Upper lobe of left lung (tissue), 4 donors: ENCODE results near the gene ZNF710.

Source experiments
- EP300 ChIP-seq, 4 donors: sonication (generic); formaldehyde crosslinking; IDR thresholded peaks; one replicate each; pipeline ENCODE4 v1.5.1; 2017; ENCODE audit warnings: antibody characterized with exemption in 4 of 4, control low read depth in 2 of 4
- POLR2A ChIP-seq, 4 donors: fragments of 450-650 bp; IDR thresholded peaks; one replicate each; pipeline ENCODE4 v1.5.1; 2016 to 2017; ENCODE audit warnings: antibody characterized with exemption in 4 of 4, mild to moderate bottlenecking in 2 of 4
- POLR2AphosphoS5 ChIP-seq, 2 donors: sonication (generic); formaldehyde crosslinking; IDR thresholded peaks; one replicate each; pipeline ENCODE4 v1.5.1; 2017; ENCODE audit warnings: antibody characterized with exemption in 2 of 2
- TF ChIP-seq, protein P1 (sequence below), 6 experiments: fragments of 450-650 bp in 4 of 6; fragments of 200-600 bp in 2 of 6; sonication (generic) in 2 of 6; IDR thresholded peaks; one replicate each; pipeline ENCODE4 v1.5.1; 2016 to 2019; ENCODE audit warnings: antibody characterized with exemption in 6 of 6

DNA sequence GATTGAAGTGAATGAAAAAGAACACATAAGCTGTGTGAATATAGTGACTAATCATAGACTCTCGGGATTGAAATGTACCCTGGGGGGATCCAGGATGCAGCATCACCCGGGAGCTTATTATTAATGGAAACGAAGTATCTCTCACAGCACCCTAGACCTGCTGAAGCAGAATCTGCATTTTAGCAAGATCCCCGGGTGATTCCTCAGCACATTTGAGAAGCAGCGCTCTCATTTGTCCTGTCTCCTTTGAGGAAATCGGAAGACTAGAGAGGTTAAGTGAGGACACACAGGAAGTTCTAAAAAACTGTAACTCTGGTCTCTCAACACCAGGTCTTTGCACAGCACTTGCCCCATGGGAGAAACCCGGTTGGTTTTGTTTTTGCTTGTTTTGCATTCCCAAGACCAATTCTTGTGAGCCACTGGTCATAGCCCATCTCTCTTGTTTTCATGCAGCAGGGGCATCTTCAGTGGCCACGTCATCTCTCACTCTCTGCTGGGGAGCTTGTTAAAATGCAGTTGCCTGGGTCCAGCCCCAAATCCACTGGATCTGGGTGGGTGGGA is 30.2 kb downstream of the ZNF710 start:
- no peak for TF ChIP-seq POLR2A (IDR thresholded peaks at IDR 0.05)
- TF ChIP-seq, protein P1, sequence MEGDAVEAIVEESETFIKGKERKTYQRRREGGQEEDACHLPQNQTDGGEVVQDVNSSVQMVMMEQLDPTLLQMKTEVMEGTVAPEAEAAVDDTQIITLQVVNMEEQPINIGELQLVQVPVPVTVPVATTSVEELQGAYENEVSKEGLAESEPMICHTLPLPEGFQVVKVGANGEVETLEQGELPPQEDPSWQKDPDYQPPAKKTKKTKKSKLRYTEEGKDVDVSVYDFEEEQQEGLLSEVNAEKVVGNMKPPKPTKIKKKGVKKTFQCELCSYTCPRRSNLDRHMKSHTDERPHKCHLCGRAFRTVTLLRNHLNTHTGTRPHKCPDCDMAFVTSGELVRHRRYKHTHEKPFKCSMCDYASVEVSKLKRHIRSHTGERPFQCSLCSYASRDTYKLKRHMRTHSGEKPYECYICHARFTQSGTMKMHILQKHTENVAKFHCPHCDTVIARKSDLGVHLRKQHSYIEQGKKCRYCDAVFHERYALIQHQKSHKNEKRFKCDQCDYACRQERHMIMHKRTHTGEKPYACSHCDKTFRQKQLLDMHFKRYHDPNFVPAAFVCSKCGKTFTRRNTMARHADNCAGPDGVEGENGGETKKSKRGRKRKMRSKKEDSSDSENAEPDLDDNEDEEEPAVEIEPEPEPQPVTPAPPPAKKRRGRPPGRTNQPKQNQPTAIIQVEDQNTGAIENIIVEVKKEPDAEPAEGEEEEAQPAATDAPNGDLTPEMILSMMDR (IDR thresholded peaks at IDR 0.05) = no peak
- no peak for TF ChIP-seq POLR2AphosphoS5 (IDR thresholded peaks at IDR 0.05)
- no peak for TF ChIP-seq EP300 (IDR thresholded peaks at IDR 0.05)
